ENCODE results near the gene DUSP28. TPM values are rescaled to one million over a fixed set of nuclear protein-coding genes. Genes with fewer than 3 reads are reported as not detected.

Gene DUSP28
- total RNA-seq, 1 experiment from 2014 or later, result 10.7 TPM

- intact Hi-C loops (cut with micrococcal nuclease; ENCODE audit: unreplicated experiment), result no loop called here
- ChIA-PET CTCF (no interaction called here), POLR2A (no interaction called here)
- no peak overlapping the region for H3K4me3 ChIP-seq (ENCODE audit: low read depth in 2 of 2, low read length in 2 of 2)
- no peaks in the 10 kb centered on the region for H3K4me1 ChIP-seq (ENCODE audit: control insufficient read depth, insufficient read depth, low read length)
- in situ Hi-C loops (cut with HindIII; ENCODE audit: low pct_unique_long_range_greater_than_20kb, low sequenced_read_pairs), result no loop called here
- H3K9me3 ChIP-seq (ENCODE audit: control insufficient read depth, insufficient read depth, low read depth, low read length), result no peaks in the 10 kb centered on the region
- H3K36me3 ChIP-seq (ENCODE audit: control insufficient read depth, insufficient read depth, low read length), result no peaks in the 10 kb centered on the region
- no peaks in the 10 kb centered on the region for H3K27me3 ChIP-seq (ENCODE audit: control insufficient read depth, insufficient read depth, low read length)
- no TSS peak for BruUV-seq (replicated peaks)
- no peak overlapping the region for H3K27ac ChIP-seq (ENCODE audit: low read length)
- DNase-seq (ENCODE audit: low read depth, low spot score) (no peak), ATAC-seq (no peak)
- no peak for TF ChIP-seq POLR2AphosphoS5 (IDR thresholded peaks at IDR 0.05; ENCODE audit: low read depth, low read length)
- TF ChIP-seq, protein P1, sequence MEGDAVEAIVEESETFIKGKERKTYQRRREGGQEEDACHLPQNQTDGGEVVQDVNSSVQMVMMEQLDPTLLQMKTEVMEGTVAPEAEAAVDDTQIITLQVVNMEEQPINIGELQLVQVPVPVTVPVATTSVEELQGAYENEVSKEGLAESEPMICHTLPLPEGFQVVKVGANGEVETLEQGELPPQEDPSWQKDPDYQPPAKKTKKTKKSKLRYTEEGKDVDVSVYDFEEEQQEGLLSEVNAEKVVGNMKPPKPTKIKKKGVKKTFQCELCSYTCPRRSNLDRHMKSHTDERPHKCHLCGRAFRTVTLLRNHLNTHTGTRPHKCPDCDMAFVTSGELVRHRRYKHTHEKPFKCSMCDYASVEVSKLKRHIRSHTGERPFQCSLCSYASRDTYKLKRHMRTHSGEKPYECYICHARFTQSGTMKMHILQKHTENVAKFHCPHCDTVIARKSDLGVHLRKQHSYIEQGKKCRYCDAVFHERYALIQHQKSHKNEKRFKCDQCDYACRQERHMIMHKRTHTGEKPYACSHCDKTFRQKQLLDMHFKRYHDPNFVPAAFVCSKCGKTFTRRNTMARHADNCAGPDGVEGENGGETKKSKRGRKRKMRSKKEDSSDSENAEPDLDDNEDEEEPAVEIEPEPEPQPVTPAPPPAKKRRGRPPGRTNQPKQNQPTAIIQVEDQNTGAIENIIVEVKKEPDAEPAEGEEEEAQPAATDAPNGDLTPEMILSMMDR (IDR thresholded peaks at IDR 0.05), result no peak
- TF ChIP-seq TCF7L2 (IDR thresholded peaks at IDR 0.05; ENCODE audit: low read depth, low read length), result no peak
- TF ChIP-seq SIN3A (IDR thresholded peaks at IDR 0.05; ENCODE audit: borderline replicate concordance, insufficient read depth, low read depth, low read length), result no peak
Measured at GRCh38 chr2:240518981-240519380, 41.2 kb upstream of the DUSP28 start.

DNA sequence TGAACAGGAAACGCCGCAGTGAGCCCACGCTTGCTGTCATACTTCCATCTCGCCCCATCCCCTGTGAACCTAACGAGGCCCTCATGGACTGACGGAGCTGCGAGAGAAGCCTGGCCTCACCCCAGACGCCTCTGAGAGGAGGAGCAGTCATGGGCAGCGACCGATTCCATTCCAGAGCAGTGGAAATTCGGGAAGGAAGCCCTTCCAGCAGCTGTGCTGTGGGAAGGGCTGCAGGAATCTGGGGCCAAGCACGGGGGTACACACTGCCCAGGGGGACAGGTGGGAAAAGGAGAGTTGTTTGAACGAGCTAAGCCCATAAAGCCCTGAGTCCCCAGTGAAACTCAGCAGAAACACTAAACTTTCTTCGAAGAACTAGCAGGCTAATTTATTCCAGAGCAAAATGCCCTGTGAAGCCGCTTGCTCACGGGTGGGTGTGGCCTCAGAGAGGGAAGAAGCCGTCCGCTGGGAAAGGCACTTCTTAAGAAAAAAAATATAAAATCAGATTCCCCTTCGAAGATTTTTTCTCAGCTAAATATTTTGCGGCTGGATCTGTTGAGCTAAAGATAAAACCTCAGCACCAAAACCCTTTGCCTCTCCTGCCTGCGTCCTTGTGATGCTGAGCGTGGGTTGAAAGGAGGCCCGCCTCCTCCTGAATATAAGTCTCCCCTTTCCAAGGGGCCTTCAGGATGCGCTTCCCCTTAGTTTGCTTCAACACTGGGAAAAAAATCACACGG, 40.6 kb upstream of the DUSP28 start:
- Histone ChIP-seq H3K27ac (ENCODE audit: low read length) (no peak overlapping the region), H3K27me3 (ENCODE audit: control insufficient read depth, insufficient read depth, low read length) (no peaks in the 10 kb centered on the region), H3K9me3 (ENCODE audit: control insufficient read depth, insufficient read depth, low read depth, low read length) (peaks cover 3% of the 10 kb centered on the region; the same call in 1 of the 2 replicates), H3K4me1 (ENCODE audit: control insufficient read depth, insufficient read depth, low read length) (no peaks in the 10 kb centered on the region), H3K4me3 (ENCODE audit: low read depth in 2 of 2, low read length in 2 of 2) (no peak overlapping the region), H3K36me3 (ENCODE audit: control insufficient read depth, insufficient read depth, low read length) (no peaks in the 10 kb centered on the region)
- TF ChIP-seq SIN3A (IDR thresholded peaks at IDR 0.05; ENCODE audit: borderline replicate concordance, insufficient read depth, low read depth, low read length) (no peak), TCF7L2 (IDR thresholded peaks at IDR 0.05; ENCODE audit: low read depth, low read length) (no peak), POLR2AphosphoS5 (IDR thresholded peaks at IDR 0.05; ENCODE audit: low read depth, low read length) (no peak)
- TF ChIP-seq, protein P2, sequence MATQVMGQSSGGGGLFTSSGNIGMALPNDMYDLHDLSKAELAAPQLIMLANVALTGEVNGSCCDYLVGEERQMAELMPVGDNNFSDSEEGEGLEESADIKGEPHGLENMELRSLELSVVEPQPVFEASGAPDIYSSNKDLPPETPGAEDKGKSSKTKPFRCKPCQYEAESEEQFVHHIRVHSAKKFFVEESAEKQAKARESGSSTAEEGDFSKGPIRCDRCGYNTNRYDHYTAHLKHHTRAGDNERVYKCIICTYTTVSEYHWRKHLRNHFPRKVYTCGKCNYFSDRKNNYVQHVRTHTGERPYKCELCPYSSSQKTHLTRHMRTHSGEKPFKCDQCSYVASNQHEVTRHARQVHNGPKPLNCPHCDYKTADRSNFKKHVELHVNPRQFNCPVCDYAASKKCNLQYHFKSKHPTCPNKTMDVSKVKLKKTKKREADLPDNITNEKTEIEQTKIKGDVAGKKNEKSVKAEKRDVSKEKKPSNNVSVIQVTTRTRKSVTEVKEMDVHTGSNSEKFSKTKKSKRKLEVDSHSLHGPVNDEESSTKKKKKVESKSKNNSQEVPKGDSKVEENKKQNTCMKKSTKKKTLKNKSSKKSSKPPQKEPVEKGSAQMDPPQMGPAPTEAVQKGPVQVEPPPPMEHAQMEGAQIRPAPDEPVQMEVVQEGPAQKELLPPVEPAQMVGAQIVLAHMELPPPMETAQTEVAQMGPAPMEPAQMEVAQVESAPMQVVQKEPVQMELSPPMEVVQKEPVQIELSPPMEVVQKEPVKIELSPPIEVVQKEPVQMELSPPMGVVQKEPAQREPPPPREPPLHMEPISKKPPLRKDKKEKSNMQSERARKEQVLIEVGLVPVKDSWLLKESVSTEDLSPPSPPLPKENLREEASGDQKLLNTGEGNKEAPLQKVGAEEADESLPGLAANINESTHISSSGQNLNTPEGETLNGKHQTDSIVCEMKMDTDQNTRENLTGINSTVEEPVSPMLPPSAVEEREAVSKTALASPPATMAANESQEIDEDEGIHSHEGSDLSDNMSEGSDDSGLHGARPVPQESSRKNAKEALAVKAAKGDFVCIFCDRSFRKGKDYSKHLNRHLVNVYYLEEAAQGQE (IDR thresholded peaks at IDR 0.05; ENCODE audit: insufficient read depth in 1 of 2, low read depth in 2 of 2, low read length in 1 of 2), result no peak
- TF ChIP-seq, protein P1 (IDR thresholded peaks at IDR 0.05), result no peak
- ChIA-PET CTCF (no interaction called here), POLR2A (no interaction called here)
- in situ Hi-C loops (cut with HindIII; ENCODE audit: low pct_unique_long_range_greater_than_20kb, low sequenced_read_pairs), result no loop called here
- ATAC-seq (no peak), DNase-seq (ENCODE audit: low read depth, low spot score) (no peak)
- no TSS peak for BruUV-seq (replicated peaks)
- intact Hi-C loops (cut with micrococcal nuclease; ENCODE audit: unreplicated experiment), result no loop called here

Data from Panc1 (cell line).